GM18951 (cell line): ENCODE data around the gene RGR.

Experiments used
- POLR2A ChIP-seq: IDR thresholded peaks from 4 replicates; pipeline ENCODE4 v1.6.1; 2011; ENCODE audit warnings: mild to moderate bottlenecking; ENCODE audit not compliant: insufficient read length, insufficient read depth; ENCODE audit errors: extremely low read depth
- in situ Hi-C: fragments of 300-500 bp; cut with MboI; formaldehyde crosslinking; loops from one replicate; pipeline ENCODE4 v1.12.0; 2022; ENCODE audit warnings: low sequenced_read_pairs, mixed read lengths, inconsistent platforms; ENCODE audit not compliant: unreplicated experiment

The RGR gene

GRCh38 chr10:84244651-84245270, at the start of gene RGR:
RGR (plus strand) TSS chr10:84245053; CDS start chr10:84245091, 38 bp downstream.
- no peak for TF ChIP-seq POLR2A
- in situ Hi-C loops, result no loop called here

GRCh38 chr10:84196083-84196482, 48.8 kb upstream of the RGR start:
- TF ChIP-seq POLR2A, result no peak
- in situ Hi-C loops, result no loop called here

- in situ Hi-C loops, result no loop called here
- no peak for TF ChIP-seq POLR2A
Observed at GRCh38 chr10:84196941-84197340, 47.9 kb upstream of the RGR start.

- in situ Hi-C loops, result no loop called here
- no peak for TF ChIP-seq POLR2A
Observed at GRCh38 chr10:84197643-84198042, 47.2 kb upstream of the RGR start.

- no peak for TF ChIP-seq POLR2A
- in situ Hi-C loops, result no loop called here
Observed at GRCh38 chr10:84198206-84198915, 46.5 kb upstream of the RGR start.

GRCh38 chr10:84200537-84201243, 44.2 kb upstream of the RGR start:
- no peak for TF ChIP-seq POLR2A
- in situ Hi-C loops, result no loop called here

GRCh38 chr10:84201244-84201606, 43.6 kb upstream of the RGR start:
- no peak for TF ChIP-seq POLR2A
- in situ Hi-C loops, result no loop called here

GRCh38 chr10:84201682-84202081, 43.2 kb upstream of the RGR start:
- in situ Hi-C loops, result no loop called here
- TF ChIP-seq POLR2A, result no peak

GRCh38 chr10:84202349-84202748, 42.5 kb upstream of the RGR start:
- in situ Hi-C loops, result no loop called here
- TF ChIP-seq POLR2A, result no peak

GRCh38 chr10:84204122-84204521, 40.7 kb upstream of the RGR start:
- in situ Hi-C loops, result no loop called here
- no peak for TF ChIP-seq POLR2A

GRCh38 chr10:84204610-84205009, 40.2 kb upstream of the RGR start:
- no peak for TF ChIP-seq POLR2A
- in situ Hi-C loops, result no loop called here

GRCh38 chr10:84205049-84205852, 39.6 kb upstream of the RGR start:
- in situ Hi-C loops, result no loop called here
- no peak for TF ChIP-seq POLR2A
